Limb (tissue), 2 donors: Measurements from ENCODE around the gene ERGIC1.
A peak's percentile ranks its signal among the peaks of the same experiment; 100 is the strongest.

Experiments used
- DNase-seq, 2 donors: peaks; one replicate each; pipeline ENCODE4 v3.0.0-alpha.2; 2016; ENCODE audit errors: extremely low spot score in 2 of 2

Gene ERGIC1

DNA sequence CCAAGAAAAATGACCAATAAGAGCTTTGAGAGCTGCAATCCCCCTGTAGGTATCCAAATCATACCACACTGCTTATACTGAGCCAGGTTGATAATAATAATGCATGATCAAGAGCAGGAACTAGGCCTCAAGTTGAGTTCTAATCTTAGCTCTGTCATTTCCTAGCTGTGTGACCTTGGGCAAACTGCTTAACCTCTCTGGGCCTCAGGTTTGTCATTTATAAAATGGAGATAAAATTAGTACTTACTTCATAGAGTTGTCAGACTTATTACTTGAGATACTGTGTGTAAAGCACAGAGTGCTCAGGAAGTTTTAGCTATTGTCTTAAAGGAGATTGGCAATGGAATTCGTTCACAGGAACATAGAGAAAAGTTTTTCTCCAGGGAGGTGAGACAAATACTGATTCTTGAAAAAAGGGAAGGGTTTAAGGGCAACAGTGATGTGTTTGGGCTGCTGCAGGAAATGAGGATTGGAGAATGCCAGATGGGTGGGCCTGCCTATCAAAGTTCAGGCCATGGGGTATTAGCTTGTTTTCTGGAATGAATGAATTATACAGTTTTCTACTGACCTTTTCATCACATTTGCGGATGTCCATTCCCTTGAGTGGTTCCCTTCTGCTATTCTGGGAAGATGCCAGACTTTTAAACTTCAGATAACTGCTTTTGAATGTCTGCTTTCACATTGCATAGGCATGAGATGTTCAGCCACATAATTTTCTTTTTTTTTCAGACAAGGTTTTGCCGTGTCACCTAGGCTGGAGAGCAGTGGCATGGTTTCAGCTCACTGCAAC, 139.3 kb downstream of the ERGIC1 start:
- DNase-seq: peak in 1 of 2 donors; percentile 31

GRCh38 chr5:172973931-172974330, 139.9 kb downstream of the ERGIC1 start:
- DNase-seq: no peak

- no peak for DNase-seq
These were observed 141.2 kb downstream of the ERGIC1 start for GRCh38 chr5:172975289-172975688.

DNA sequence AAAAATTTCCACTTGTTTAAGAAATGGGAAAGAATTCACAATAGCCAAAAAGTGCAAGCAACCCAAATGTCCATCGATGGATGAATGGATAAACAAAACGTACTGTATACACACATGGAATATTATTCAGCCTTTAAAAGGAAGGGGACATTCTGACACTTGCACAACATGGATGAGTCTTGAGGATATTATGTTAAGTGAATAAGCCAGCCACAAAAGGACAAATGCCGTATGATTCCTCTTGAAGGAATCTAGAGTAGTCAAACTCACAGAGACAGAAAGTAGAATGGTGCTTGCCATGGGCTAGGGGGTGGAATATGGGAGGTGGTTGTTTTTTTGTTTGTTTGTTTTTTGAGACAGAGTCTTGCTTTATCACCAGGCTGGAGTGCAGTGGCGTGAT, 145.7 kb downstream of the ERGIC1 start:
- DNase-seq: no peak

- no peak for DNase-seq
These were observed 147.9 kb downstream of the ERGIC1 start for GRCh38 chr5:172981931-172982330.

GRCh38 chr5:172983542-172984243, 149.6 kb downstream of the ERGIC1 start, which contains the start of gene ATP6V0E1:
ATP6V0E1 (plus strand) TSS chr5:172983771; CDS start chr5:172983861, 90 bp downstream.
- DNase-seq: peak; percentile 89 to 97

GRCh38 chr5:172984244-172984953, 150.3 kb downstream of the ERGIC1 start:
- peak; percentile 51 to 71 for DNase-seq

DNA sequence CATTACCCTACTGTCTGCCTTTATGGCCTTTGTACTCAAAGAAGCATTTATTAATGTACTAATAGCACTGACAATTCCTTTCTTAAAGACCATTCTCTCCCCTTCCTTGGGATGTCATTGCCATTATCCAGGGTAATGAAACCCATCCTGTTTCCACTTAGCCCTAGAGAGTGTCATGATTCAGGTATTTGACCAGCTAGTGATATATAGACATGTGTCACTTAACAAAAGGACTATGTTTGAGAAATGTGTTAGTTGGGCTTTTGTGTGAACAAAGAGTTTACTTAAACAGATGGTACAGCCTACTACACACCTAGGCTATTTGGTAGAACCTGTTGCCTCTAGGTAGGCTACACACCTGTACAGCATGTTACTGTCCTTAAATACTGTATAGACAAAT, 151.5 kb downstream of the ERGIC1 start:
- no peak for DNase-seq

- DNase-seq: no peak
These were observed 154.2 kb downstream of the ERGIC1 start for GRCh38 chr5:172988276-172988675.

DNA sequence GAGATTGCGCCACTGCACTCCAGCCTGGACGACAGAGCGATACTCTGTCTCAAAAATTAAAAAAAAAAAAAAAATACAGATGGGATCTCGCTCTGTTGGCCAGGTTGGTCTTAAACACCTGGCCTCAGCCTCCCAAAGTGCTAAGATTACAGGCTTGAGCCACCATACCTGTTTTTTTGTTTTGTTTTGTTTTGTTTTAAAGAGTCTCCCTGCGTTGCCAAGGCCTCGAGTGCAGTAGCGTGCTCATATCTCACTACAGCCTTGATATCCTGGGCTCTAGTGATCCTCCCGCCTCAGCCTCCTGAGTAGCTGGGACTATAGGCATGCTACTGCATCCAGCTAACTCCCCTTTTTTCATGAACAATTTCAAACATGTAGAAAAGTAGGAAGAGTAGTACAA, 156.7 kb downstream of the ERGIC1 start:
- no peak for DNase-seq

- no peak for DNase-seq
These were observed 160.4 kb downstream of the ERGIC1 start for GRCh38 chr5:172994405-172994804.

DNA sequence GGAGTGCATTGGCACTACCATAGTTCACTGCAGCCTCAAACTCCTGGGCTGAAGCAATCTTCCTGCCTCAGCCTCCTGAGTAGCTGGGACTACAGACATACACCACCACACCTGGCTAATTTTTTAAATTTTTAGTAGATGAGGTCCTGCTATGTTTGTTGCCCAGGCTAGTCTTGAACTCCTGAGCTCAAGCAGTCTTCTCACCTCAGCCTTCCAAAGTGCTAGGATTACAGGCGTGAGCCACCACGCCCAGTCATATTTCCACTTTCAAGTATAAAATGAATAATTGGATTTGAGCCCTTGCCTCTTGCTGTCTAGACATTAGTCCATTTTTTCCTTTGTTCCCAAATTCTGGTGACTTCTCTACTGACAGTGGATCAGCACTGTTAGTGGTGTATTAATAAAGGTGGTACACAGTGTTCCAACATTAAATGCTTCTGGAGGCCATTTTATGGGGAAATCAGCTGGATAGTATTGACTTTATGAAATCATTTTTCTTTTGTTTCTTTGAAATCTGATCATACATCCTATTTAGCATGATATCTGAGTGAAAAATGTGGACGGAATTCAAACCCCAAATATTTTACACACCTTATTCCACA, 165.4 kb downstream of the ERGIC1 start:
- DNase-seq: no peak

- DNase-seq: no peak
These were observed 165.9 kb downstream of the ERGIC1 start for GRCh38 chr5:172999974-173000373.

- DNase-seq: no peak
These were observed 167.3 kb downstream of the ERGIC1 start for GRCh38 chr5:173001229-173001841.
